ENCODE data around the gene NWD2.

NWD2 gene

GRCh38 chr4:37219242-37219641 lies 25.3 kb upstream of the NWD2 start:
- no peak for TF ChIP-seq PATZ1 (CRISPR knock-in tag; IDR thresholded peaks at IDR 0.05; ENCODE audit: borderline replicate concordance)
- TF ChIP-seq BACH2 (CRISPR knock-in tag; IDR thresholded peaks at IDR 0.05; ENCODE audit: borderline replicate concordance), result no peak
- TF ChIP-seq ZC3H10 (CRISPR knock-in tag; IDR thresholded peaks at IDR 0.05), result no peak
- no peak for TF ChIP-seq OSR1 (CRISPR knock-in tag; IDR thresholded peaks at IDR 0.05)
- no peak for TF ChIP-seq TCF4 (CRISPR knock-in tag; IDR thresholded peaks at IDR 0.05; ENCODE audit: borderline replicate concordance)
- TF ChIP-seq ZFP30 (CRISPR knock-in tag; IDR thresholded peaks at IDR 0.05), result no peak
- TF ChIP-seq POU6F1 (CRISPR knock-in tag; IDR thresholded peaks at IDR 0.05; ENCODE audit: borderline replicate concordance, low read depth), result no peak
- no peak for TF ChIP-seq GLIS3 (CRISPR knock-in tag; IDR thresholded peaks at IDR 0.05)
- TF ChIP-seq CSRNP3 (CRISPR knock-in tag; IDR thresholded peaks at IDR 0.05), result no peak
- TF ChIP-seq ARNTL (CRISPR knock-in tag; IDR thresholded peaks at IDR 0.05; ENCODE audit: borderline replicate concordance, low read depth), result no peak
- no peak for TF ChIP-seq ESRRG (CRISPR knock-in tag; IDR thresholded peaks at IDR 0.05)
- TF ChIP-seq ZNF8 (CRISPR knock-in tag; IDR thresholded peaks at IDR 0.05), result no peak
- TF ChIP-seq TOX (CRISPR knock-in tag; IDR thresholded peaks at IDR 0.05; ENCODE audit: borderline replicate concordance), result no peak
- no peak for TF ChIP-seq SNAI2 (CRISPR knock-in tag; IDR thresholded peaks at IDR 0.05)
- no peak for TF ChIP-seq ZNF70 (CRISPR knock-in tag; IDR thresholded peaks at IDR 0.05)
- no peak for TF ChIP-seq PPARA (CRISPR knock-in tag; IDR thresholded peaks at IDR 0.05; ENCODE audit: borderline replicate concordance)
- ATAC-seq, result no peak

DNA sequence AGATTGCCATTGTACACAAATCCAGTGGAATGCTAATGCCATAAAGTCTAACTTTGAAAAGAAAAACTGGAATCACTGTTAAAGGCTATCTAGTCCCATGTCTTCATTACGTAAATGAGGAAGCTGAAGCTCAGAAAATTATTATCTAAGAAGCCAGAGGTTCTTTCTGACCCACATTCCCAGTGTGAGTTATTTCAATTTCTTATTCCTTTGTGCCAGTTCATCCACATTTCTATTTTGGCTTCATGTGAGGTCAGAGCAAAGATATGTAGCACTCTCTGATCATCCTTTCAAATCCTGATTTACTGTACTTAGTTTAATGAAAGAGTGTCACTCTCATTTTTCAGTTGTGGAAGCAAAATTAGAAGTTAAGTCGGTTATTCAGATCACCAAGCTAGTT lies 24.6 kb upstream of the NWD2 start:
- no peak for ATAC-seq
- TF ChIP-seq ESRRG (CRISPR knock-in tag; IDR thresholded peaks at IDR 0.05), result no peak
- TF ChIP-seq ZC3H10 (CRISPR knock-in tag; IDR thresholded peaks at IDR 0.05), result no peak
- TF ChIP-seq ZNF8 (CRISPR knock-in tag; IDR thresholded peaks at IDR 0.05), result no peak
- TF ChIP-seq ZNF70 (CRISPR knock-in tag; IDR thresholded peaks at IDR 0.05), result no peak
- TF ChIP-seq BACH2 (CRISPR knock-in tag; IDR thresholded peaks at IDR 0.05; ENCODE audit: borderline replicate concordance), result no peak
- no peak for TF ChIP-seq CSDC2 (CRISPR knock-in tag; IDR thresholded peaks at IDR 0.05)
- TF ChIP-seq TOX (CRISPR knock-in tag; IDR thresholded peaks at IDR 0.05; ENCODE audit: borderline replicate concordance), result no peak
- TF ChIP-seq PPARA (CRISPR knock-in tag; IDR thresholded peaks at IDR 0.05; ENCODE audit: borderline replicate concordance), result no peak
- no peak for TF ChIP-seq CSRNP3 (CRISPR knock-in tag; IDR thresholded peaks at IDR 0.05)
- no peak for TF ChIP-seq ZFP3 (CRISPR knock-in tag; IDR thresholded peaks at IDR 0.05)
- TF ChIP-seq ISL1 (CRISPR knock-in tag; IDR thresholded peaks at IDR 0.05), result no peak
- TF ChIP-seq, protein P1, sequence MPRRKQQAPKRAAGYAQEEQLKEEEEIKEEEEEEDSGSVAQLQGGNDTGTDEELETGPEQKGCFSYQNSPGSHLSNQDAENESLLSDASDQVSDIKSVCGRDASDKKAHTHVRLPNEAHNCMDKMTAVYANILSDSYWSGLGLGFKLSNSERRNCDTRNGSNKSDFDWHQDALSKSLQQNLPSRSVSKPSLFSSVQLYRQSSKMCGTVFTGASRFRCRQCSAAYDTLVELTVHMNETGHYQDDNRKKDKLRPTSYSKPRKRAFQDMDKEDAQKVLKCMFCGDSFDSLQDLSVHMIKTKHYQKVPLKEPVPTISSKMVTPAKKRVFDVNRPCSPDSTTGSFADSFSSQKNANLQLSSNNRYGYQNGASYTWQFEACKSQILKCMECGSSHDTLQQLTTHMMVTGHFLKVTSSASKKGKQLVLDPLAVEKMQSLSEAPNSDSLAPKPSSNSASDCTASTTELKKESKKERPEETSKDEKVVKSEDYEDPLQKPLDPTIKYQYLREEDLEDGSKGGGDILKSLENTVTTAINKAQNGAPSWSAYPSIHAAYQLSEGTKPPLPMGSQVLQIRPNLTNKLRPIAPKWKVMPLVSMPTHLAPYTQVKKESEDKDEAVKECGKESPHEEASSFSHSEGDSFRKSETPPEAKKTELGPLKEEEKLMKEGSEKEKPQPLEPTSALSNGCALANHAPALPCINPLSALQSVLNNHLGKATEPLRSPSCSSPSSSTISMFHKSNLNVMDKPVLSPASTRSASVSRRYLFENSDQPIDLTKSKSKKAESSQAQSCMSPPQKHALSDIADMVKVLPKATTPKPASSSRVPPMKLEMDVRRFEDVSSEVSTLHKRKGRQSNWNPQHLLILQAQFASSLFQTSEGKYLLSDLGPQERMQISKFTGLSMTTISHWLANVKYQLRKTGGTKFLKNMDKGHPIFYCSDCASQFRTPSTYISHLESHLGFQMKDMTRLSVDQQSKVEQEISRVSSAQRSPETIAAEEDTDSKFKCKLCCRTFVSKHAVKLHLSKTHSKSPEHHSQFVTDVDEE (CRISPR knock-in tag; IDR thresholded peaks at IDR 0.05), result no peak
- no peak for TF ChIP-seq OSR1 (CRISPR knock-in tag; IDR thresholded peaks at IDR 0.05)
- TF ChIP-seq, protein P2, sequence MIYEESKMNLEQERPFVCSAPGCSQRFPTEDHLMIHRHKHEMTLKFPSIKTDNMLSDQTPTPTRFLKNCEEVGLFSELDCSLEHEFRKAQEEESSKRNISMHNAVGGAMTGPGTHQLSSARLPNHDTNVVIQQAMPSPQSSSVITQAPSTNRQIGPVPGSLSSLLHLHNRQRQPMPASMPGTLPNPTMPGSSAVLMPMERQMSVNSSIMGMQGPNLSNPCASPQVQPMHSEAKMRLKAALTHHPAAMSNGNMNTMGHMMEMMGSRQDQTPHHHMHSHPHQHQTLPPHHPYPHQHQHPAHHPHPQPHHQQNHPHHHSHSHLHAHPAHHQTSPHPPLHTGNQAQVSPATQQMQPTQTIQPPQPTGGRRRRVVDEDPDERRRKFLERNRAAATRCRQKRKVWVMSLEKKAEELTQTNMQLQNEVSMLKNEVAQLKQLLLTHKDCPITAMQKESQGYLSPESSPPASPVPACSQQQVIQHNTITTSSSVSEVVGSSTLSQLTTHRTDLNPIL (CRISPR knock-in tag; IDR thresholded peaks at IDR 0.05; ENCODE audit: low read depth), result no peak
- no peak for TF ChIP-seq RARB (CRISPR knock-in tag; IDR thresholded peaks at IDR 0.05)
- no peak for TF ChIP-seq ZNF565 (CRISPR knock-in tag; conservative IDR thresholded peaks at IDR 0.05; ENCODE audit: low read depth)
- TF ChIP-seq POU6F1 (CRISPR knock-in tag; IDR thresholded peaks at IDR 0.05; ENCODE audit: borderline replicate concordance, low read depth), result no peak
- no peak for TF ChIP-seq PATZ1 (CRISPR knock-in tag; IDR thresholded peaks at IDR 0.05; ENCODE audit: borderline replicate concordance)
- TF ChIP-seq SNAI2 (CRISPR knock-in tag; IDR thresholded peaks at IDR 0.05), result no peak

Data from SK-N-SH treated with all-trans-retinoic acid at 6 μM for 48 hours (cell line).